ENCODE measurements around the gene SAPCD2.

SAPCD2 gene

DNA sequence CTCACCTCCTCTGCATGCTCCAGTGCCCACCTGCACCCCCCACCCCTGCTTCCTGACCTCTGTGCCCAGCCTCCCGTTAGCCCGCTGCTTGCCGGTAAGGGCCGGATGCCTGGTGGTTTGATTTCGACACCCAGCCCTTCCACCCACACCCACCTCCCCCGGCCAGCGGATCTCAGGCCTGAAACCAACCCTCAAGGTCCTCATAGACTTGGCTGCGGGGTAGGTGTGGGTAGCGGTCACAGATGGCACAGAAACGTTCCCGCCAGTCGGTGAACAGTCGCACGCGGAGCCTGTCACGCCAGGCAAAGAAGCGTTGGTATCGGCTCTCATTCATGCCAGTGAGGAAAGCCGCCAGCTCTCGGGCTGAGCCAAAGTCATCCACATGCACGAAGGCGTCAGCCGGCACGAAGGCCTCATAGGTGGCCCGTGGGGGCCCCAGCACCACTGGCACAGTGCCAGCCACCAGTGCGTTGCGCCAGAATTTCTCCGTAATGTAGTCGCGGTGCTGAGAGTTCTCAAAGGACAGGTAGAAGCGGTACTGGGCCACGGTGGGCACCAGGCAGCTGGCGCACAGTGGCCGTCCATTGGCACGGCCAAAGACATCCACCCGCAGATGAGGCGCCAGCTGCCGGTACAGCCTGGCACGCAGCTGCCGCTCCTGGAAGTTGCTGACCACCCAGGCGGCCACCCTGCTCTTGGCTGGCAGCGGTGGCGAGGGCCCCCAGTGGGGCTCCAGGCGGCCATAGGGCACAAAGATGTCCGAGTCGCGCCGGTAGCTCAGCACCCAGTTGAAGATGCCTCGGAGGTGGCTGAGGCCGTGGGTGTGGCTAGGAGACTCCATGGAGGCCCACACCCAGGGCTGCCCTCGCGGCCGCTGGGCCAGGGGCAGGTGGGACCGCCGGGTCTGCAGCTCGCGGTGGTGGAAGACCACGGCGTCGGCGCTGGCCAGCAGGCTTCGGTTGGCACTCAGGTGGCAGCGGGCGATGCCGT, 39.5 kb downstream of the SAPCD2 start:
- DNase-seq (ENCODE audit: low spot score): peak; percentile 37

DNA sequence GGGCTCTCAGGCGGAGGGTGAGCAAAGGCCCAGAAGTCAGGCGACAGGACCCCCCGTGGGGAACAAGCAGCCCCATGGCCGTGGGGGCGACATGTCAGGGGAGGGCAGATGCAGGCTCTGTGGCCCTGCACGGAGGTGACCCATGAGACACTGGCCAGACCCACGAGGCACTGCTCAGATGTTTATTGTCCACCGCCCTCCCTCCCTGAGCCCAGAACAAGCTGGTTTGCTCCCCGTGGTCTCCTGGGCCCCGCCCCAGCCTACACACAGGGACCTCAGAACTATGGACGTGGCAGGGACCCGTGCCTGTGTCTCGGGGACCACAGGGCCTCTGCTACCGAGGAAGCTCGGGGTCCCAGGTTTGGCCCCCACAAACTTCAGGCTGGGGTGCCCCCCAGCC, 40.4 kb downstream of the SAPCD2 start:
- no peak for DNase-seq (ENCODE audit: low spot score)

GRCh38 chr9:137029058-137029936, 41.1 kb downstream of the SAPCD2 start:
- peak; percentile 62 for DNase-seq (ENCODE audit: low spot score)

GRCh38 chr9:137028263-137029057, 41.9 kb downstream of the SAPCD2 start:
- DNase-seq (ENCODE audit: low spot score): peak; percentile 59

DNA sequence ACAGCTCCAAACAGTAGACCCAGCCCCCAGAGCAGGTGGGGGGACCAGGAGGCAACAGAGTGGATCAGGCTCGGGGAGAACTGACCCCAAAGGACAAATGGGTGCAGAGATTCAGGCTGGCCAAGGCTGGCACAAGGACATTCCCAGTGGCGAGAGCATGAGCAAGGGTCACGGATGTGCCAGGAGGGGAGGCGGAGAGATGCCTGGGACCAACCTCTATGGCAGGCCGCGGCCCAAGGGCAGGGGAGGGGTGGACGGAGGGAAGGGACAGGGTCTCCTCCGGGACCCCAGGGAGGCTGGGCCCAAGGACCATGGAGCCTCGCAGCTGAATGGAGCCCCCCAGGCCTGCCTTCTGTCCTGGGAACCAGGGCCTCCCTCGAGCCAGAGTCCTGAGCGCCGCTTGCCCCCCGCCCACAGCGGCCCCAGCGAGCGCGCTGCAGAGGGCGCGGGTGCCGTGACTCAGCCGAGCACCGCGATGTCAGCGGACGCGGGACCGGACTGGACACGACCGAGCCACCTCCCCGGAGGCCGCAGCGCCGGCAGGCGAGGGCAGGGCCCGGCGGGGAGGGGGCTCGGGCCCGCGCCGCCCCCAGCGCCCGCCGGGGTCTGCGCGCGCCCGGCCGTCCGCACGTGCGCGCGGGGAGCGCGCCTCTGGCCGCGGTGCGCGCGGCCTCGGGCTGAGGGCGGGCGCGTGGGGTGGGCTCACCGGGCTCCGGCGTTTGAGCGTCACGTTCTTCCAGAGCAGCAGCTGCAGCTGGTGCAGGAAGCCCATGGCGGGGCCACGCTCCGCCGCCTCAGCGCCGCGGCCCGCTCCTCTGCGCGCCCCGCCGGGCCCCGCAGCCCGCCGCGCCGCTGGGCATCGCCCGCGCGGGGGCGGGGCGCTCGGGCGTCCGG, 42.7 kb downstream of the SAPCD2 start, which contains the start of gene ABCA2:
Gene ABCA2, minus strand, starts transcription at position 869 of the 894 bp plus-strand sequence. Its CDS starts 97 bp downstream, at position 772.
- no peak for DNase-seq (ENCODE audit: low spot score)

GRCh38 chr9:137026828-137027227, 43.5 kb downstream of the SAPCD2 start:
- no peak for DNase-seq (ENCODE audit: low spot score)

DNA sequence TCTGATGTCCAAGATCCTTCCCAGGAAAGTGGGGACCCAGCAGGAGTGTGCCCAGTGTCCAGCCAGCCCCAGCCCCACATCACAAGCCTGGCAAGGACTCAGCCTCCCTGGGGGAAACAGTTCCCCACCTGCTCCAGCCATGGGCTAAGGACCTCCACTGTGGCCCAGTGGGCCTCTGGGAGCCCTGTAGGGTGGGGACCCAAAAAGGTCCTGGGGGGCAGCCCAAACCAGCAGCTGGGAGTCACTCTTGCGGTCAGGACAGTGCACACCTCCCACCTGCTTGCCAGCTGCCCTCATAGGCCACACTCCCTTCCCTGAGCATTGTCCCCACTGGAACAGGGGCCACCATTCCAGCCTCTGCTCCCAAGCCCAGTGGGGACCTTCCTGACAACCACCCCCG, 44.0 kb downstream of the SAPCD2 start:
- no peak for DNase-seq (ENCODE audit: low spot score)

DNA sequence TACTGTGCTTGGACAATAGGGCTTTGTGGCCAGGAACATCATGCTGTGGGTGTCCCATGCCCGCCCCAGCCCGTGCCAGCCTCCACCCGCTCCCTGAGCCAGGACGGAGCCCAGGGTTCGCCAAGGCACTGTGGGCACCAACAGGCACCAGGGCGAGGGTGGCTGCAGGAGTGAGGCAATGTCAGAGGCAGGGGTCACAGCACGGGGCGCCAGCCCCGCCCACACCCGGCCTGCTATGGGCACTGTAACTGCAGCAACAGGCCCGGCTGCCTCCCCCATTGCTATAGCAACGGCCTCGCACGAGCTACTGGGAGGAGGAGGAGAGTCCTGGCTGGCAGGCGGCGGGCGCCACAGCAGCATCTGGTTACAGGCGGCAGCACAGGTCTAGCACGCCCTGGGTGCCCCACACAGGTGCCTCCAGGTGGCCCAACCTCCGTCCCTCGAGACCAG, 44.8 kb downstream of the SAPCD2 start:
- no peak for DNase-seq (ENCODE audit: low spot score)

DNA sequence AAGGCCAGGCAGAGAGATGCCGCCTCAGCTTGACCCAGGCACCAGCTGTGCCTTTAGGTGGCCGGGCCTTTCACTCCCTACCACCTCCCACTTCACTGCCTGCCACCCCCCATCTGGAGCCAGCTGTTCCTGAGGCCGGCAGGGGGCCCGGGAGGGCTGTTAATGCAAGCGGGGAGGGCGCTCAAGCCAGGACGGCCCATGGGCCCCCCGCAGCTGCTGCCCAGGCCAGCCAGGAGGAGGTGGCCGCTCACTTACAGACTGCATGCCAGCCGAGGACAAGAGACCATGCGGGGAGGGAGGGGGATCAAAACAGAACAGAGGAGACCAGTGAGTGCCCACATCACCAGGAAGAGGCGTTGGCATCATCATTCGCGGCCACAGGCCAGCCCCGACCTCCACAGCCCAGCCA, 46.8 kb downstream of the SAPCD2 start:
- DNase-seq (ENCODE audit: low spot score): no peak

GRCh38 chr9:137023157-137023556, 47.2 kb downstream of the SAPCD2 start:
- no peak for DNase-seq (ENCODE audit: low spot score)

- DNase-seq (ENCODE audit: low spot score): no peak
Observed at GRCh38 chr9:137022662-137023008, 47.7 kb downstream of the SAPCD2 start.

DNA sequence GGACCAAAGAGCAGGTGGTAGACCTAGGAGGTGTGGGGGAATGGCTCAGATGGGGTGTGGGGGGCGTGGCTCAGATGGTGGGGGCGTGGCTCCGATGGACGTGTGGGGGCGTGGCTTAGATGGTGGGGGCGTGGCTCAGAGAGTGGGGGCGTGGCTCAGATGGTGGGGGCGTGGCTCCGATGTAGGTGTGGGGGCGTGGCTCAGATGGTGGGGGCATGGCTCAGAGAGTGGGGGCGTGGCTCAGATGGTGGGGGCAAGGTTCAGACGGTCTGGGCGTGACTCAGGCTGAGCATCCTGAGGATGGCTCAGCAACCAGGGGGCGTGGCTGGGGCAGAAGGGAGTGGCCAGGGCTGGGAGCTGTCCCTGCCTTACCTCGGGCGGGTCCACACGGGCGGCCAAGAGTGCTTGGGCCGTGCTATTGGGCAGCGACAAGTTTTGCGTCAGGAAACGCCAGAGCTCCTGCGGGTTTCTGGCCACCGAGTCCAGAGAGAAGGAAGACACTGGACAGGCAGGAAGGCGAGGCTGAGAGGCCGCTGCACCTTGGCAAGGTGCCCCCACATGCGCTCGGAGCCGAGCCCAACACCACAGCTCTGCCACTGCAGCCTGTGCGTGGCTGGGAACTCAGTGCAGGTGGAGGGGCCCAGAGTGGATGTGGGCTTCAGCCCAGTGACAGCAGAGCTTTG, 48.2 kb downstream of the SAPCD2 start:
- peak; percentile 72 for DNase-seq (ENCODE audit: low spot score)

DNA sequence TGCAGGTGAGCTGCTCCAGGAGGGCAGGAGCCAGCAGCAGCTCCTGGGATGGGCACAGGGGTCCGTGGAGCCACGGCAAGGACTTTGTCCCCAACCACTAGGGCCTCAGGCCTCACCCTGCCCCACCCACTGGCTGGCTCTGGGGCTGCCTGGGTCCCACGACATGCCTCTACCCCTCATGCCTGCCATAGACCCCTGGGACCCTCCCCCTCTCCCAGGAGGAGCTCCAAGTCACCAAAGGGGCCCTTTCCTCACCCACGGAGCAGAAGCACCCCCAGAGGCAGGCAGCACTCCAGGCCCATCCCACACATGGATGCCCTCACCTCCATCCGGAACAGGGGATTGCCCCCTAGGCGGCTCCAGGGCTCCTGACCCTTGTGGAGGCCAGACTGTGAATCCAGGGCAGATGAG, 48.8 kb downstream of the SAPCD2 start:
- DNase-seq (ENCODE audit: low spot score): no peak

GRCh38 chr9:137020771-137021567, 49.4 kb downstream of the SAPCD2 start:
- no peak for DNase-seq (ENCODE audit: low spot score)

GRCh38 chr9:137019891-137020683, 50.3 kb downstream of the SAPCD2 start:
- DNase-seq (ENCODE audit: low spot score): no peak

DNA sequence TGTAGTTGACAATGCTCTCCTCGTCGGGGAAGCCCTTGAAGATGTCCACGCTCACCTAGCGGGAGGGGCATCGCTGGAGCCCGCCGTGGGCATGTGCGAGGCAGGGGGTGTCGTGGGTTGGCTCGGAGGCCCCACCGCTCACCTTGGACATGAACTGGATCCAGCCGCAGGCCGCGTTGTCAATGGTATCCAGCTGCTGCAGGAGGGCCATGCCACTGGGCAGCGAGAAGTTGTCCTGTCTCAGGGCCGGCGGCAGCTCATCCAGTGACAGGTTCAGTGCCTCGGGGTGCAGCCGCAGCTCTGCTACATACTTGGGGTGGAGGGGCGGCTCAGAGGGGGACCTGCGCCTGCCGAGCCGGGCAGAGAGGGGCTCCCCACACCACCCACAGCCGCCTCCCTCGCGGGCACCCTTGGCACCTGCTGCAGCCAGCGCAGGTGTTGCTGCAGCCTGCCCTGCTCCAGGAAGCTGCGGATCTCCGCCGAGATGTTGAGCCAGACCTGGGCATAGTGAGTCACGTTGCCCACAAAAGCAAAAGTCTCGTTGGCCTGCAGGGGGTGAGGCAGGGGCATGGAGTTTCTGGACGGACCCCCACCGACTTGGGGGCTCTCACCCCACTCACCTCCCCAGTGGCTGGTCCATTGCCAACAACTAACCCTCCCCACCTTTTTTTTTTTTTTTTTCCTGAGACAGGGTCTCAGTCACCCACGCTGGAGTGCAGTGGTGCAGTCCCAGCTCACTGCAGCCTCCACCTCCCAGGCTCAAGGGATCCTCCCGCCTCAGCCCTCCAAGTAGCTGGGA, 51.4 kb downstream of the SAPCD2 start:
- no peak for DNase-seq (ENCODE audit: low spot score)

- DNase-seq (ENCODE audit: low spot score): no peak
Observed at GRCh38 chr9:137017791-137018497, 52.4 kb downstream of the SAPCD2 start.

Data from CD4-positive, alpha-beta T cell treated with Interleukin-2 at 100 ng/mL for 4 hours (primary cell).